GM12878 (cell line): ENCODE measurements around the gene ELFN2. TPM values are rescaled to one million over a fixed set of nuclear protein-coding genes. Genes with fewer than 3 reads are reported as not detected.

Source experiments
- ATAC-seq: fragments of 200-7000 bp; cut with Tn5 transposase; 3 replicates; pipeline ENCODE4 v1.9.1; 2020; ENCODE audit warnings: mild to moderate bottlenecking, moderate library complexity
- BruUV-seq: library from RNA; stranded (reverse); fragments of 400-500 nt; replicated peaks from 2 replicates; lab custom pipeline; 2021; lab: Mats Ljungman, UMichigan
- CTCF ChIA-PET: fragments of 300-600 bp; sonication (Branson Sonifier 250); formaldehyde crosslinking; extraction: SDS; loops from one replicate; lab custom pipeline; 2021; ENCODE audit warnings: inconsistent platforms; lab: Yijun Ruan, JAX
- POLR2A ChIA-PET: fragments of 350-600 bp; formaldehyde crosslinking; extraction: SDS; loops from one replicate; lab custom pipeline; 2021; ENCODE audit warnings: inconsistent platforms; lab: Charles Lee
- RAD21 ChIA-PET: fragments of 300-600 bp; sonication (Branson Sonifier 250); formaldehyde crosslinking; loops from one replicate; lab custom pipeline; 2023; ENCODE audit warnings: antibody characterized with exemption; ENCODE audit not compliant: unreplicated experiment; lab: Charles Lee
- SMC1A ChIA-PET: fragments of 300-600 bp; sonication (Branson Sonifier 250); formaldehyde crosslinking; loops from one replicate; lab custom pipeline; 2023; ENCODE audit not compliant: unreplicated experiment, uncharacterized antibody; lab: Charles Lee
- DNase-seq: peaks from one replicate; pipeline ENCODE4 v3.0.0-alpha.2; 2011; ENCODE audit warnings: low read depth, low spot score
- FAIRE-seq: peaks from 3 replicates; lab custom pipeline; 2011; peaks lifted over from hg19 to GRCh38; lab: Jason Lieb, UNC
- H2AFZ ChIP-seq: 2 replicates; pipeline ENCODE4 v1.6.0; 2011; ENCODE audit warnings: low read depth, low read length, control low read depth; ENCODE audit not compliant: control insufficient read depth
- H3K27ac ChIP-seq: 2 replicates; pipeline ENCODE4 v1.5.1; 2011; ENCODE audit warnings: control low read depth; ENCODE audit not compliant: control insufficient read depth, insufficient read depth
- H3K27me3 ChIP-seq, 2 experiments: replicated peaks in 1 of 2; 2 replicates each; pipeline versions ENCODE4 v1.6.0 to v1.6.1; 2011; ENCODE audit warnings: low read length in 1 of 2; ENCODE audit not compliant: control insufficient read depth in 2 of 2, insufficient read depth in 2 of 2
- H3K36me3 ChIP-seq, 2 experiments: 2 replicates each; pipeline ENCODE4 v1.5.1; 2011; ENCODE audit warnings: low read length in 1 of 2; ENCODE audit not compliant: control insufficient read depth in 2 of 2, insufficient read depth in 2 of 2
- H3K4me1 ChIP-seq: 2 replicates; pipeline ENCODE4 v1.6.1; 2011; ENCODE audit warnings: mild to moderate bottlenecking, low read length, moderate library complexity, mixed read lengths; ENCODE audit not compliant: control insufficient read depth, insufficient read depth
- H3K4me2 ChIP-seq: 2 replicates; pipeline ENCODE4 v1.6.0; 2011; ENCODE audit warnings: control low read depth; ENCODE audit not compliant: control insufficient read depth, insufficient read depth
- H3K4me3 ChIP-seq: fragments of 200-600 bp; sonication (generic); 2 replicates; pipeline ENCODE4 v1.5.1; 2016
- H3K79me2 ChIP-seq: 2 replicates; pipeline ENCODE4 v1.6.0; 2011; ENCODE audit warnings: low read length; ENCODE audit not compliant: control insufficient read depth, insufficient read depth
- H3K9ac ChIP-seq: 2 replicates; pipeline ENCODE4 v1.8.0; 2011; ENCODE audit warnings: low read length, control low read depth, mixed read lengths; ENCODE audit not compliant: control insufficient read depth, insufficient read depth
- H3K9me3 ChIP-seq: replicated peaks from 3 replicates; pipeline ENCODE4 v1.5.1; 2011; ENCODE audit warnings: mild to moderate bottlenecking, low read length; ENCODE audit not compliant: control insufficient read depth, insufficient read depth
- H4K20me1 ChIP-seq: 2 replicates; pipeline ENCODE4 v1.6.0; 2011; ENCODE audit not compliant: control insufficient read depth, insufficient read depth
- CBFB ChIP-seq: IDR thresholded peaks from 2 replicates; pipeline ENCODE4 v1.6.1; 2016; ENCODE audit warnings: antibody characterized with exemption, low read depth
- ELK1 ChIP-seq: IDR thresholded peaks from 2 replicates; pipeline ENCODE4 v1.6.1; 2012; ENCODE audit warnings: low read depth, low read length, improper control_type of control experiment
- EZH2 ChIP-seq: IDR thresholded peaks from 2 replicates; pipeline ENCODE4 v1.6.1; 2012; ENCODE audit warnings: low read depth, mild to moderate bottlenecking, control low read depth, inconsistent platforms, low read length, borderline replicate concordance; ENCODE audit not compliant: control insufficient read depth
- GATAD2B ChIP-seq: fragments of 450-650 bp; conservative IDR thresholded peaks from 2 replicates; pipeline ENCODE4 v1.6.1; 2017; ENCODE audit warnings: low read depth, mild to moderate bottlenecking, moderate library complexity
- IKZF2 ChIP-seq, 2 experiments: fragments of 450-650 bp; IDR thresholded peaks; 2 replicates each; pipeline ENCODE4 v1.6.1; 2017; ENCODE audit warnings: mild to moderate bottlenecking in 2 of 2, moderate library complexity in 2 of 2
- JUNB ChIP-seq: IDR thresholded peaks from 2 replicates; pipeline ENCODE4 v1.6.1; 2016; ENCODE audit warnings: antibody characterized with exemption, mild to moderate bottlenecking
- MEF2A ChIP-seq: IDR thresholded peaks from 2 replicates; pipeline ENCODE4 v1.6.1; 2011; ENCODE audit warnings: low read depth, mild to moderate bottlenecking, low read length, moderate library complexity; ENCODE audit not compliant: insufficient read depth
- MTA2 ChIP-seq: fragments of 450-650 bp; IDR thresholded peaks from 2 replicates; pipeline ENCODE4 v1.6.1; 2016; ENCODE audit warnings: low read depth, mild to moderate bottlenecking, moderate library complexity
- MXI1 ChIP-seq: fragments of 150-350 bp; IDR thresholded peaks from 2 replicates; pipeline ENCODE4 v1.6.1; 2011; ENCODE audit warnings: low read depth, mild to moderate bottlenecking, inconsistent platforms, low read length, improper control_type of control experiment
- POU2F2 ChIP-seq: IDR thresholded peaks from 3 replicates; pipeline ENCODE4 v1.6.1; 2011; ENCODE audit warnings: low read depth, mild to moderate bottlenecking, low read length, borderline replicate concordance
- RAD21 ChIP-seq: IDR thresholded peaks from 2 replicates; pipeline ENCODE4 v1.6.1; 2011; ENCODE audit warnings: mild to moderate bottlenecking, low read depth, low read length, moderate library complexity; ENCODE audit not compliant: insufficient read depth
- RBBP5 ChIP-seq: fragments of 200-600 bp; sonication (generic); conservative IDR thresholded peaks from 2 replicates; pipeline ENCODE4 v1.6.1; 2016
- SMAD1 ChIP-seq: fragments of 450-650 bp; IDR thresholded peaks from 2 replicates; pipeline ENCODE4 v1.6.1; 2018; ENCODE audit warnings: mild to moderate bottlenecking, low read depth; ENCODE audit not compliant: partially characterized antibody
- SP1 ChIP-seq: IDR thresholded peaks from one replicate; pipeline ENCODE4 v1.6.1; 2011; ENCODE audit warnings: low read depth, low read length
- TCF3 ChIP-seq: IDR thresholded peaks from 2 replicates; pipeline ENCODE4 v1.6.1; 2012; ENCODE audit warnings: low read depth, mild to moderate bottlenecking, low read length, borderline replicate concordance; ENCODE audit not compliant: insufficient read depth
- ZBED1 ChIP-seq: IDR thresholded peaks from 2 replicates; pipeline ENCODE4 v1.6.1; 2016; ENCODE audit warnings: borderline replicate concordance
- WGBS: methylation state at CpG from one replicate; pipeline ENCODE4 v1.1.6; 2016; ENCODE audit warnings: low lambda C conversion rate; ENCODE audit not compliant: insufficient replicate concordance, insufficient coverage; ENCODE audit errors: missing lambda C conversion rate; 5-methylcytosine and 5-hydroxymethylcytosine counted together
- in situ Hi-C: fragments of 300-500 bp; cut with MboI; formaldehyde crosslinking; loops from 9 replicates; pipeline ENCODE4 v1.14.3; 2018; ENCODE audit warnings: mixed read lengths
- intact Hi-C: fragments of 100-400 bp; cut with micrococcal nuclease; formaldehyde crosslinking; loops from one replicate; pipeline ENCODE4 v1.14.2; 2022; ENCODE audit not compliant: unreplicated experiment
- polyA plus RNA-seq, 11 experiments: library from polyadenylated mRNA; depleted of rRNA in 4 of 11; unstranded in 6 of 11; stranded (reverse) in 5 of 11; fragments of >200 nt; fragmentation: Nextera tagmentation in 4 of 11; fragmentation: Illumina TruSeq in 1 of 11; extraction: Ambion mirVana in 4 of 11; extraction: Trizol in 1 of 11; gene quantifications; 1 replicate in 1 of 11; 2 replicates in 10 of 11; pipeline versions ENCODE4 v1.2.1 to v1.2.3, GENCODE V29; 2011 to 2016; ENCODE audit warnings: inconsistent platforms in 2 of 11, missing spikeins in 2 of 11, low read depth in 1 of 11
- total RNA-seq, 4 experiments: library from RNA; depleted of rRNA in 3 of 4; stranded (reverse); fragments of >200 nt in 3 of 4; fragmentation: Illumina TruSeq in 1 of 4; extraction: Trizol in 1 of 4; gene quantifications; 2 replicates each; pipeline versions ENCODE4 v1.2.1 to v1.2.3, GENCODE V29; 2013 to 2021
- TF ChIP-seq, protein P1 (sequence below): fragments of 450-650 bp; IDR thresholded peaks from 2 replicates; pipeline ENCODE4 v1.6.1; 2017; ENCODE audit warnings: mild to moderate bottlenecking, moderate library complexity
- TF ChIP-seq, protein P2 (sequence below): fragments of 450-650 bp; IDR thresholded peaks from 2 replicates; pipeline ENCODE4 v1.6.1; 2016; ENCODE audit warnings: mild to moderate bottlenecking

Gene ELFN2
- total and polyA plus RNA-seq, 10 of the 15 experiments (the other 5 are each of a cell fraction or from before 2014, with no cell fraction given), result 0.03 to 0.05 TPM; not detected in 8

- no TSS peak for BruUV-seq
- ATAC-seq, result no peak
- no peaks in the 10 kb centered on the region for H3K36me3 ChIP-seq
- no peaks in the 10 kb centered on the region for H3K4me1 ChIP-seq
- SMC1A ChIA-PET, result interaction anchor here (0.9 to 5.4 kb wide), 3 partner anchors 141 to 195 kb away, joined by 3 to 21 read pairs (median 4); no protein-coding TSS in a partner anchor
- 0 out of 2 replicates have a peak, but pooled peaks cover 2% of the 10 kb centered on the region for H4K20me1 ChIP-seq
- H3K79me2 ChIP-seq, result no peaks in the 10 kb centered on the region
- no peak overlapping the region for H3K9ac ChIP-seq
- H3K4me2 ChIP-seq, result no peak overlapping the region
- H3K4me3 ChIP-seq, result no peak overlapping the region
- 53% methylated on average over 21 of the region's 21 CpGs for WGBS
- CTCF ChIA-PET, result interaction anchor here (1.0 to 6.1 kb wide), 4 partner anchors 27 to 194 kb away, joined by 3 to 90 read pairs (median 8); no protein-coding TSS in a partner anchor
- H3K27ac ChIP-seq, result no peak overlapping the region
- H3K27me3 ChIP-seq, result no peaks in the 10 kb centered on the region
- no peak for FAIRE-seq
- TF ChIP-seq ELK1 (no peak), IKZF2 (IDR thresholded peaks at IDR 0.05) (no peak), CBFB (no peak), ZBED1 (no peak), MEF2A (no peak), RAD21 (no peak), JUNB (no peak), EZH2 (no peak), SMAD1 (no peak), RBBP5 (no peak), MTA2 (no peak), POU2F2 (no peak), SP1 (no peak), GATAD2B (no peak), TCF3 (no peak), MXI1 (no peak)
- TF ChIP-seq, protein P1, sequence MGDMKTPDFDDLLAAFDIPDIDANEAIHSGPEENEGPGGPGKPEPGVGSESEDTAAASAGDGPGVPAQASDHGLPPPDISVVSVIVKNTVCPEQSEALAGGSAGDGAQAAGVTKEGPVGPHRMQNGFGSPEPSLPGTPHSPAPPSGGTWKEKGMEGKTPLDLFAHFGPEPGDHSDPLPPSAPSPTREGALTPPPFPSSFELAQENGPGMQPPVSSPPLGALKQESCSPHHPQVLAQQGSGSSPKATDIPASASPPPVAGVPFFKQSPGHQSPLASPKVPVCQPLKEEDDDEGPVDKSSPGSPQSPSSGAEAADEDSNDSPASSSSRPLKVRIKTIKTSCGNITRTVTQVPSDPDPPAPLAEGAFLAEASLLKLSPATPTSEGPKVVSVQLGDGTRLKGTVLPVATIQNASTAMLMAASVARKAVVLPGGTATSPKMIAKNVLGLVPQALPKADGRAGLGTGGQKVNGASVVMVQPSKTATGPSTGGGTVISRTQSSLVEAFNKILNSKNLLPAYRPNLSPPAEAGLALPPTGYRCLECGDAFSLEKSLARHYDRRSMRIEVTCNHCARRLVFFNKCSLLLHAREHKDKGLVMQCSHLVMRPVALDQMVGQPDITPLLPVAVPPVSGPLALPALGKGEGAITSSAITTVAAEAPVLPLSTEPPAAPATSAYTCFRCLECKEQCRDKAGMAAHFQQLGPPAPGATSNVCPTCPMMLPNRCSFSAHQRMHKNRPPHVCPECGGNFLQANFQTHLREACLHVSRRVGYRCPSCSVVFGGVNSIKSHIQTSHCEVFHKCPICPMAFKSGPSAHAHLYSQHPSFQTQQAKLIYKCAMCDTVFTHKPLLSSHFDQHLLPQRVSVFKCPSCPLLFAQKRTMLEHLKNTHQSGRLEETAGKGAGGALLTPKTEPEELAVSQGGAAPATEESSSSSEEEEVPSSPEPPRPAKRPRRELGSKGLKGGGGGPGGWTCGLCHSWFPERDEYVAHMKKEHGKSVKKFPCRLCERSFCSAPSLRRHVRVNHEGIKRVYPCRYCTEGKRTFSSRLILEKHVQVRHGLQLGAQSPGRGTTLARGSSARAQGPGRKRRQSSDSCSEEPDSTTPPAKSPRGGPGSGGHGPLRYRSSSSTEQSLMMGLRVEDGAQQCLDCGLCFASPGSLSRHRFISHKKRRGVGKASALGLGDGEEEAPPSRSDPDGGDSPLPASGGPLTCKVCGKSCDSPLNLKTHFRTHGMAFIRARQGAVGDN, result no peak
- TF ChIP-seq, protein P2, sequence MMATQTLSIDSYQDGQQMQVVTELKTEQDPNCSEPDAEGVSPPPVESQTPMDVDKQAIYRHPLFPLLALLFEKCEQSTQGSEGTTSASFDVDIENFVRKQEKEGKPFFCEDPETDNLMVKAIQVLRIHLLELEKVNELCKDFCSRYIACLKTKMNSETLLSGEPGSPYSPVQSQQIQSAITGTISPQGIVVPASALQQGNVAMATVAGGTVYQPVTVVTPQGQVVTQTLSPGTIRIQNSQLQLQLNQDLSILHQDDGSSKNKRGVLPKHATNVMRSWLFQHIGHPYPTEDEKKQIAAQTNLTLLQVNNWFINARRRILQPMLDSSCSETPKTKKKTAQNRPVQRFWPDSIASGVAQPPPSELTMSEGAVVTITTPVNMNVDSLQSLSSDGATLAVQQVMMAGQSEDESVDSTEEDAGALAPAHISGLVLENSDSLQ, result no peak
- POLR2A ChIA-PET, result no interaction called here
- no peak overlapping the region for H2AFZ ChIP-seq
- RAD21 ChIA-PET, result interaction anchor here (4.4 kb wide), 1 partner anchor 139 kb away, joined by 44 read pairs; no protein-coding TSS in a partner anchor
- H3K9me3 ChIP-seq, result no peaks in the 10 kb centered on the region
- in situ Hi-C loops (loop anchor here (5.0 kb wide), 2 partner anchors 138 to 193 kb away; no protein-coding TSS in a partner anchor), intact Hi-C loops (no loop called here)
- DNase-seq, result no peak
Observed at GRCh38 chr22:37454857-37455686, 27.8 kb upstream of the ELFN2 start.
